A549 (cell line): Measurements from ENCODE around the gene SET. TPM values are rescaled to one million over a fixed set of nuclear protein-coding genes. Genes with fewer than 3 reads are reported as not detected.

Experiments
- ATAC-seq, 2 experiments: fragments of 200-7000 bp in 1 of 2; fragments of >200 bp in 1 of 2; cut with Nextera tagmentation in 1 of 2; cut with Tn5 transposase in 1 of 2; 3 replicates each; pipeline versions ENCODE4 v1.8.0 to v1.9.1; 2018 to 2020; ENCODE audit warnings: mild to moderate bottlenecking in 1 of 2, moderate library complexity in 1 of 2
- CTCF ChIA-PET: fragments of 300-600 bp; sonication (Branson Sonifier 250); formaldehyde crosslinking; extraction: SDS; loops from one replicate; lab custom pipeline; 2021; ENCODE audit warnings: antibody characterized with exemption, inconsistent platforms; lab: Yijun Ruan, JAX
- POLR2A ChIA-PET: fragments of 350-600 bp; formaldehyde crosslinking; extraction: SDS; loops from one replicate; lab custom pipeline; 2021; ENCODE audit warnings: antibody characterized with exemption, inconsistent platforms; lab: Yijun Ruan, JAX
- DNase-seq, 2 experiments: peaks; one replicate each; pipeline versions ENCODE4 v3.0.0 to v3.0.0-alpha.2; 2011 to 2016; ENCODE audit warnings: low read depth in 1 of 2, low spot score in 1 of 2
- FAIRE-seq: peaks from 2 replicates; lab custom pipeline; 2011; peaks lifted over from hg19 to GRCh38; lab: Jason Lieb, UNC
- H3K27ac ChIP-seq, 2 experiments: fragments of >200 bp; sonication (Bioruptor Twin); formaldehyde crosslinking; 3 replicates each; pipeline ENCODE4 v1.5.1; 2016 to 2017
- H3K4me1 ChIP-seq: fragments of >200 bp; sonication (Bioruptor Twin); formaldehyde crosslinking; 3 replicates; pipeline ENCODE4 v1.6.1; 2016
- H3K4me2 ChIP-seq: fragments of >200 bp; sonication (Bioruptor Twin); formaldehyde crosslinking; 3 replicates; pipeline ENCODE4 v1.6.1; 2016
- H3K4me3 ChIP-seq: fragments of >200 bp; sonication (Bioruptor Twin); formaldehyde crosslinking; 3 replicates; pipeline ENCODE4 v1.5.1; 2016
- H3K9me3 ChIP-seq: fragments of >200 bp; sonication (Bioruptor Twin); formaldehyde crosslinking; 3 replicates; pipeline ENCODE4 v1.6.1; 2016
- BHLHE40 ChIP-seq: IDR thresholded peaks from 2 replicates; pipeline ENCODE4 v1.6.1; 2012; ENCODE audit warnings: low read depth, low read length, inconsistent platforms
- CBX2 ChIP-seq: fragments of 200-600 bp; sonication (generic); IDR thresholded peaks from 2 replicates; pipeline ENCODE4 v1.6.1; 2016; ENCODE audit warnings: low read depth, mild to moderate bottlenecking, borderline replicate concordance
- CHD2 ChIP-seq: fragments of 150-350 bp; IDR thresholded peaks from 2 replicates; pipeline ENCODE4 v1.6.1; 2014; ENCODE audit warnings: low read length; ENCODE audit not compliant: partially characterized antibody
- CHD4 ChIP-seq: fragments of 200-600 bp; sonication (generic); IDR thresholded peaks from 2 replicates; pipeline ENCODE4 v1.6.1; 2016; ENCODE audit warnings: antibody characterized with exemption, mild to moderate bottlenecking, borderline replicate concordance
- HEYL ChIP-seq: fragments of 250-450 bp; sonication (Bioruptor Pico); IDR thresholded peaks from 2 replicates; pipeline ENCODE4 v1.8.0; 2021; ENCODE audit warnings: mild to moderate bottlenecking, moderate library complexity
- HOXB13 ChIP-seq: fragments of 250-450 bp; sonication (Bioruptor Pico); IDR thresholded peaks from 2 replicates; pipeline ENCODE4 v1.5.0; 2020; ENCODE audit warnings: low read depth, mild to moderate bottlenecking, moderate library complexity
- JUNB ChIP-seq: fragments of >200 bp; sonication (Bioruptor Twin); formaldehyde crosslinking; IDR thresholded peaks from 2 replicates; pipeline ENCODE4 v1.6.1; 2016
- MAFK ChIP-seq: fragments of 450-650 bp; IDR thresholded peaks from 2 replicates; pipeline ENCODE4 v1.6.1; 2014; ENCODE audit not compliant: partially characterized antibody
- MAZ ChIP-seq: fragments of 150-350 bp; IDR thresholded peaks from 2 replicates; pipeline ENCODE4 v1.6.1; 2014; ENCODE audit warnings: antibody characterized with exemption, low read depth, low read length, borderline replicate concordance
- NFE2L2 ChIP-seq: fragments of 150-350 bp; conservative IDR thresholded peaks from 2 replicates; pipeline ENCODE4 v1.6.1; 2014; ENCODE audit warnings: low read length
- NPAS2 ChIP-seq: fragments of 250-450 bp; sonication (Bioruptor Pico); IDR thresholded peaks from 2 replicates; pipeline ENCODE4 v1.8.0; 2022; ENCODE audit warnings: mild to moderate bottlenecking, moderate library complexity, borderline replicate concordance
- NR3C1 ChIP-seq: fragments of >200 bp; sonication (Bioruptor Twin); formaldehyde crosslinking; IDR thresholded peaks from 3 replicates; pipeline ENCODE4 v1.6.1; 2017
- PHF8 ChIP-seq: fragments of 200-600 bp; sonication (generic); IDR thresholded peaks from 2 replicates; pipeline ENCODE4 v1.6.1; 2016; ENCODE audit warnings: low read depth, mild to moderate bottlenecking, antibody characterized with exemption, moderate library complexity, borderline replicate concordance
- RAD21 ChIP-seq, 2 experiments: fragments of >200 bp in 1 of 2; sonication (Bioruptor Twin) in 1 of 2; formaldehyde crosslinking in 1 of 2; IDR thresholded peaks in 1 of 2; conservative IDR thresholded peaks in 1 of 2; 2 replicates in 1 of 2; 3 replicates in 1 of 2; pipeline ENCODE4 v1.6.1; 2012 to 2018; ENCODE audit warnings: inconsistent platforms in 1 of 2
- RARB ChIP-seq: fragments of 250-450 bp; sonication (Bioruptor Pico); IDR thresholded peaks from 2 replicates; pipeline ENCODE4 v1.8.0; 2021; ENCODE audit warnings: mild to moderate bottlenecking, moderate library complexity
- RFX5 ChIP-seq: fragments of 450-650 bp; IDR thresholded peaks from 2 replicates; pipeline ENCODE4 v1.7.1; 2014; ENCODE audit warnings: antibody characterized with exemption, mild to moderate bottlenecking, moderate library complexity
- SREBF2 ChIP-seq: fragments of 450-650 bp; IDR thresholded peaks from 2 replicates; pipeline ENCODE4 v1.6.1; 2014; ENCODE audit warnings: mild to moderate bottlenecking, moderate library complexity
- TFCP2L1 ChIP-seq: fragments of 250-450 bp; sonication (Bioruptor Pico); IDR thresholded peaks from 2 replicates; pipeline ENCODE4 v1.5.0; 2021; ENCODE audit warnings: mild to moderate bottlenecking
- ZNF302 ChIP-seq: fragments of 250-450 bp; sonication (Bioruptor Pico); IDR thresholded peaks from 2 replicates; pipeline ENCODE4 v1.9.0; 2021; ENCODE audit warnings: inconsistent platforms, mild to moderate bottlenecking, moderate library complexity
- WGBS: methylation state at CpG from one replicate; pipeline ENCODE4 v1.1.6; 2017; ENCODE audit errors: missing lambda C conversion rate; 5-methylcytosine and 5-hydroxymethylcytosine counted together
- polyA plus RNA-seq, 4 experiments: library from polyadenylated mRNA; depleted of rRNA in 3 of 4; stranded (reverse); fragments of >200 nt; fragmentation: RNase III in 1 of 4; extraction: RNeasy Plus Mini Kit Qiagen cat#74134 plus additional on column Dnase treatment in 1 of 4; gene quantifications; 2 replicates in 3 of 4; 3 replicates in 1 of 4; pipeline ENCODE4 v1.2.3, GENCODE V29; 2011 to 2017
- TF ChIP-seq, protein P1 (sequence below): IDR thresholded peaks from 2 replicates; pipeline ENCODE4 v1.6.1; 2012; ENCODE audit warnings: low read depth, borderline replicate concordance
- TF ChIP-seq, protein P2 (sequence below): fragments of 200-600 bp; sonication (generic); IDR thresholded peaks from 2 replicates; pipeline ENCODE4 v1.6.1; 2016; ENCODE audit warnings: antibody characterized with exemption, mild to moderate bottlenecking, moderate library complexity
- TF ChIP-seq, protein P3 (sequence below): fragments of 250-450 bp; sonication (Bioruptor Pico); IDR thresholded peaks from 2 replicates; pipeline ENCODE4 v1.5.0; 2021; ENCODE audit warnings: mild to moderate bottlenecking, moderate library complexity, borderline replicate concordance
- TF ChIP-seq, protein P4 (sequence below): fragments of >200 bp; sonication (Bioruptor Twin); formaldehyde crosslinking; IDR thresholded peaks from 2 replicates; pipeline ENCODE4 v1.6.1; 2016
- TF ChIP-seq, protein P5 (sequence below): fragments of >200 bp; sonication (Bioruptor Twin); formaldehyde crosslinking; IDR thresholded peaks from 3 replicates; pipeline ENCODE4 v1.6.1; 2016

The SET gene
- polyA plus RNA-seq, 2 of the 4 experiments (the other 2 are of a cell fraction), result 518 to 538 TPM

DNA sequence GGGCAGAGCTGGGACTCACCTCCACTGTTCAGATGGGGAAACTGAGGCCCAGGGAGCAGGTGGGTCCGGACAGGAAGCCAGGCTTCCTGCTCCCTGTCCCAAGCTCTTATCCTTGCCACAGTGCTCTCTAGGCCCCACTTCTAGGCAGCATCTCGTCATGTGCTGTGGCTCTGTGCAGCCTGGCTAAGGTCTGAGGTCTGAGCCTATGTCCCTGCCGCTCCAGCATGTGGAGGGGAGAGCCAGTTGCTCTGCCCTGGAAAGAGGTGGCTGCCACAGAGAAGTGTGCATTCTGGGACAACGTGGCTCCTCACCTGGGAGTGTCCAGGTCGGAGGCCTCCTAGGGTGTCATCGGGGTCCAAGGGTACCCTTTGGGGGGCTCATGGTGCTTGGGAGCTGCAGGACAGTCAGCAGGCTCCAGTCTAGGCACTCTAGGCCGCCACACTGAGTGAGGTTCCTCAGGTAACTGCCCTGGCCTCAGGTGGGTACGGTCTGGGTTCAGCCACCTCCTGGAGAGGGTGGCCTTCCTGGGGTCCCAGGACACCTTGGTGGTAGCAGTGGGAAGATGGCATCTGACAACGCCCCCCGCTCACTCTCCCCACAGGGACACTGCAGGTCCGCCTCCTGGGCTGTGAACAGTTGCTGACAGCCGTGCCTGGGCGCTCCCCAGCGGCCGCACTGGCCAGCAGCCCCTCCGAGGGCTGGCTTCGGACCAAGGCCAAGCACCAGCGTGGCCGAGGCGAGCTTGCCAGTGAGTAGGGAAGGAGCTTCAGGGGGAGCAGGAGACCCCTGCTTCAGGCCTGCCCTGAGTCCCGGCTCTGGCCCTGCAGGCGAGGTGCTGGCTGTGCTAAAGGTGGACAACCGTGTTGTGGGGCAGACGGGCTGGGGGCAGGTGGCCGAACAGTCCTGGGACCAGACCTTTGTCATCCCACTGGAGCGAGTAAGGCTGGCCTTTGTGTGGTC lies 23.7 kb downstream of the SET start:
- FAIRE-seq (no peak), ATAC-seq (peak; percentile 20 to 51; a peak in 4 of 6 replicates), DNase-seq (no peak)
- no peak overlapping the region for H3K27ac ChIP-seq
- 98% methylated on average over 21 of the region's 26 CpGs for WGBS
- no peak overlapping the region for H3K4me2 ChIP-seq
- POLR2A ChIA-PET, result interaction anchor here (1.3 kb wide), 1 partner anchor 12 kb away, joined by 4 read pairs; no protein-coding TSS in a partner anchor
- no peaks in the 10 kb centered on the region for H3K9me3 ChIP-seq
- no peak overlapping the region for H3K4me3 ChIP-seq
- TF ChIP-seq CHD4, result no peak
- TF ChIP-seq BHLHE40, result no peak
- TF ChIP-seq RFX5, result no peak
- TF ChIP-seq HEYL (CRISPR knock-in tag), result no peak
- TF ChIP-seq, protein P1, sequence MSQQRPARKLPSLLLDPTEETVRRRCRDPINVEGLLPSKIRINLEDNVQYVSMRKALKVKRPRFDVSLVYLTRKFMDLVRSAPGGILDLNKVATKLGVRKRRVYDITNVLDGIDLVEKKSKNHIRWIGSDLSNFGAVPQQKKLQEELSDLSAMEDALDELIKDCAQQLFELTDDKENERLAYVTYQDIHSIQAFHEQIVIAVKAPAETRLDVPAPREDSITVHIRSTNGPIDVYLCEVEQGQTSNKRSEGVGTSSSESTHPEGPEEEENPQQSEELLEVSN, result no peak
- TF ChIP-seq NFE2L2, result no peak
- TF ChIP-seq PHF8, result no peak
- TF ChIP-seq, protein P2, sequence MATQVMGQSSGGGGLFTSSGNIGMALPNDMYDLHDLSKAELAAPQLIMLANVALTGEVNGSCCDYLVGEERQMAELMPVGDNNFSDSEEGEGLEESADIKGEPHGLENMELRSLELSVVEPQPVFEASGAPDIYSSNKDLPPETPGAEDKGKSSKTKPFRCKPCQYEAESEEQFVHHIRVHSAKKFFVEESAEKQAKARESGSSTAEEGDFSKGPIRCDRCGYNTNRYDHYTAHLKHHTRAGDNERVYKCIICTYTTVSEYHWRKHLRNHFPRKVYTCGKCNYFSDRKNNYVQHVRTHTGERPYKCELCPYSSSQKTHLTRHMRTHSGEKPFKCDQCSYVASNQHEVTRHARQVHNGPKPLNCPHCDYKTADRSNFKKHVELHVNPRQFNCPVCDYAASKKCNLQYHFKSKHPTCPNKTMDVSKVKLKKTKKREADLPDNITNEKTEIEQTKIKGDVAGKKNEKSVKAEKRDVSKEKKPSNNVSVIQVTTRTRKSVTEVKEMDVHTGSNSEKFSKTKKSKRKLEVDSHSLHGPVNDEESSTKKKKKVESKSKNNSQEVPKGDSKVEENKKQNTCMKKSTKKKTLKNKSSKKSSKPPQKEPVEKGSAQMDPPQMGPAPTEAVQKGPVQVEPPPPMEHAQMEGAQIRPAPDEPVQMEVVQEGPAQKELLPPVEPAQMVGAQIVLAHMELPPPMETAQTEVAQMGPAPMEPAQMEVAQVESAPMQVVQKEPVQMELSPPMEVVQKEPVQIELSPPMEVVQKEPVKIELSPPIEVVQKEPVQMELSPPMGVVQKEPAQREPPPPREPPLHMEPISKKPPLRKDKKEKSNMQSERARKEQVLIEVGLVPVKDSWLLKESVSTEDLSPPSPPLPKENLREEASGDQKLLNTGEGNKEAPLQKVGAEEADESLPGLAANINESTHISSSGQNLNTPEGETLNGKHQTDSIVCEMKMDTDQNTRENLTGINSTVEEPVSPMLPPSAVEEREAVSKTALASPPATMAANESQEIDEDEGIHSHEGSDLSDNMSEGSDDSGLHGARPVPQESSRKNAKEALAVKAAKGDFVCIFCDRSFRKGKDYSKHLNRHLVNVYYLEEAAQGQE, result no peak
- TF ChIP-seq CHD2, result no peak
- no peak for TF ChIP-seq NR3C1
- no peak for TF ChIP-seq SREBF2
- TF ChIP-seq HOXB13 (CRISPR knock-in tag), result no peak
- TF ChIP-seq, protein P3, sequence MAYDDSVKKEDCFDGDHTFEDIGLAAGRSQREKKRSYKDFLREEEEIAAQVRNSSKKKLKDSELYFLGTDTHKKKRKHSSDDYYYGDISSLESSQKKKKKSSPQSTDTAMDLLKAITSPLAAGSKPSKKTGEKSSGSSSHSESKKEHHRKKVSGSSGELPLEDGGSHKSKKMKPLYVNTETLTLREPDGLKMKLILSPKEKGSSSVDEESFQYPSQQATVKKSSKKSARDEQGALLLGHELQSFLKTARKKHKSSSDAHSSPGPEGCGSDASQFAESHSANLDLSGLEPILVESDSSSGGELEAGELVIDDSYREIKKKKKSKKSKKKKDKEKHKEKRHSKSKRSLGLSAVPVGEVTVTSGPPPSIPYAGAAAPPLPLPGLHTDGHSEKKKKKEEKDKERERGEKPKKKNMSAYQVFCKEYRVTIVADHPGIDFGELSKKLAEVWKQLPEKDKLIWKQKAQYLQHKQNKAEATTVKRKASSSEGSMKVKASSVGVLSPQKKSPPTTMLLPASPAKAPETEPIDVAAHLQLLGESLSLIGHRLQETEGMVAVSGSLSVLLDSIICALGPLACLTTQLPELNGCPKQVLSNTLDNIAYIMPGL (CRISPR knock-in tag), result no peak
- TF ChIP-seq MAFK, result no peak
- TF ChIP-seq, protein P4, sequence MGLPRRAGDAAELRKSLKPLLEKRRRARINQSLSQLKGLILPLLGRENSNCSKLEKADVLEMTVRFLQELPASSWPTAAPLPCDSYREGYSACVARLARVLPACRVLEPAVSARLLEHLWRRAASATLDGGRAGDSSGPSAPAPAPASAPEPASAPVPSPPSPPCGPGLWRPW, result no peak
- TF ChIP-seq JUNB, result no peak
- CTCF ChIA-PET, result interaction anchor here (0.7 to 7.5 kb wide), 5 partner anchors 12 to 77 kb away, joined by 3 to 44 read pairs (median 4); partner anchors contain the start of gene PKN3
- H3K4me1 ChIP-seq, result no peaks in the 10 kb centered on the region

DNA sequence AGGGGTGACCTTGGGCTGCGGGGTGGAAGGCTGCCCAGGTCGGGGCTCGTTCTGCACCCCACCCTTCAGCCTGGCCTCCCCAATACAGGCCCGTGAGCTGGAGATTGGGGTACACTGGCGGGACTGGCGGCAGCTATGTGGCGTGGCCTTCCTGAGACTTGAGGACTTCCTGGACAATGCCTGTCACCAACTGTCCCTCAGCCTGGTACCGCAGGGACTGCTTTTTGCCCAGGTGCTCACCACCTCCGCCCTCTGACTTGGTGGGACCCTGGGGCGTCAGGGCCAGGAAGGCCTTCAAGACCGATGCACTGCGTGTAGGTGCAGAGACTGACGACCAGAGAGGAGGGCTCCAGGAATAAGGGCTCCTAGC lies 24.4 kb downstream of the SET start:
- Histone ChIP-seq H3K27ac (no peak overlapping the region), H3K4me2 (no peak overlapping the region), H3K9me3 (no peaks in the 10 kb centered on the region), H3K4me3 (no peak overlapping the region)
- CTCF ChIA-PET, result interaction anchor here (1.1 to 7.5 kb wide), 2 partner anchors 12 to 19 kb away, joined by 4 to 44 read pairs; partner anchors contain the start of gene PKN3
- peak in 1 of 2 experiments; percentile 6; a peak in 1 of 6 replicates for ATAC-seq
- WGBS, result 96% methylated on average over 7 of the region's 13 CpGs
- no peak for DNase-seq
- TF ChIP-seq ZNF302 (CRISPR knock-in tag) (no peak), TFCP2L1 (CRISPR knock-in tag) (no peak), RAD21 (conservative IDR thresholded peaks at IDR 0.05 in 1 of 2, IDR thresholded peaks at IDR 0.05 in 1 of 2) (no peak), MAFK (no peak), MAZ (no peak), RARB (CRISPR knock-in tag) (no peak), NR3C1 (no peak), CBX2 (no peak), PHF8 (no peak), NPAS2 (CRISPR knock-in tag) (no peak)
- TF ChIP-seq, protein P5, sequence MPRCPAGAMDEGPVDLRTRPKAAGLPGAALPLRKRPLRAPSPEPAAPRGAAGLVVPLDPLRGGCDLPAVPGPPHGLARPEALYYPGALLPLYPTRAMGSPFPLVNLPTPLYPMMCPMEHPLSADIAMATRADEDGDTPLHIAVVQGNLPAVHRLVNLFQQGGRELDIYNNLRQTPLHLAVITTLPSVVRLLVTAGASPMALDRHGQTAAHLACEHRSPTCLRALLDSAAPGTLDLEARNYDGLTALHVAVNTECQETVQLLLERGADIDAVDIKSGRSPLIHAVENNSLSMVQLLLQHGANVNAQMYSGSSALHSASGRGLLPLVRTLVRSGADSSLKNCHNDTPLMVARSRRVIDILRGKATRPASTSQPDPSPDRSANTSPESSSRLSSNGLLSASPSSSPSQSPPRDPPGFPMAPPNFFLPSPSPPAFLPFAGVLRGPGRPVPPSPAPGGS, result no peak
- TF ChIP-seq, all 56 proteins: peak for 0
- H3K4me1 ChIP-seq, result no peaks in the 10 kb centered on the region
- POLR2A ChIA-PET, result interaction anchor here (1.3 kb wide), 1 partner anchor 11 kb away, joined by 4 read pairs; no protein-coding TSS in a partner anchor
- FAIRE-seq, result no peak
